ENCODE results near the gene THSD4. TPM values are rescaled to one million over a fixed set of nuclear protein-coding genes. Genes with fewer than 3 reads are reported as not detected.
A peak's percentile ranks its signal among the peaks of the same experiment; 100 is the strongest.

THSD4 gene
- polyA plus RNA-seq, 1 donor, result 30.2 TPM

GRCh38 chr15:71588746-71589145 is 473.5 kb downstream of the THSD4 start:
- no peak for DNase-seq

- DNase-seq, result no peak
Observed at GRCh38 chr15:71591057-71591456, 475.8 kb downstream of the THSD4 start.

- no peak for DNase-seq
Observed at GRCh38 chr15:71592203-71592602, 476.9 kb downstream of the THSD4 start.

- no peak for DNase-seq
Observed at GRCh38 chr15:71595846-71596553, 480.7 kb downstream of the THSD4 start.

GRCh38 chr15:71596672-71597071 is 481.4 kb downstream of the THSD4 start:
- no peak for DNase-seq

GRCh38 chr15:71597126-71597525 is 481.9 kb downstream of the THSD4 start:
- DNase-seq, result no peak

GRCh38 chr15:71597637-71598036 is 482.4 kb downstream of the THSD4 start:
- DNase-seq, result no peak

GRCh38 chr15:71598741-71599140 is 483.5 kb downstream of the THSD4 start:
- no peak for DNase-seq

GRCh38 chr15:71599418-71600151 is 484.3 kb downstream of the THSD4 start:
- peak; percentile 50 for DNase-seq

GRCh38 chr15:71600237-71600636 is 485.0 kb downstream of the THSD4 start:
- no peak for DNase-seq

GRCh38 chr15:71601038-71601834 is 486.0 kb downstream of the THSD4 start:
- DNase-seq, result no peak

- DNase-seq, result no peak
Observed at GRCh38 chr15:71603379-71603778, 488.1 kb downstream of the THSD4 start.

- no peak for DNase-seq
Observed at GRCh38 chr15:71607383-71607782, 492.1 kb downstream of the THSD4 start.

GRCh38 chr15:71610728-71611552 is 495.7 kb downstream of the THSD4 start:
- no peak for DNase-seq

GRCh38 chr15:71611553-71612396 is 496.5 kb downstream of the THSD4 start:
- DNase-seq, result no peak

GRCh38 chr15:71612397-71612722 is 497.1 kb downstream of the THSD4 start:
- no peak for DNase-seq

- no peak for DNase-seq
Observed at GRCh38 chr15:71612869-71613268, 497.6 kb downstream of the THSD4 start.

GRCh38 chr15:71623111-71623510 is 507.8 kb downstream of the THSD4 start:
- DNase-seq, result no peak

- DNase-seq, result no peak
Observed at GRCh38 chr15:71626596-71627088, 511.4 kb downstream of the THSD4 start.

- no peak for DNase-seq
Observed at GRCh38 chr15:71627188-71627587, 511.9 kb downstream of the THSD4 start.

- no peak for DNase-seq
Observed at GRCh38 chr15:71627604-71628003, 512.3 kb downstream of the THSD4 start.

Data from left kidney (tissue), 2 donors.